ENCODE results near the gene KPNA6.

- no peak for TF ChIP-seq GATAD2A (CRISPR knock-in tag; IDR thresholded peaks at IDR 0.05)
- TF ChIP-seq HMGXB3 (CRISPR knock-in tag; IDR thresholded peaks at IDR 0.05; ENCODE audit: borderline replicate concordance), result no peak
- no peak for TF ChIP-seq HES4 (CRISPR knock-in tag; IDR thresholded peaks at IDR 0.05; ENCODE audit: borderline replicate concordance)
- TF ChIP-seq, protein P1, sequence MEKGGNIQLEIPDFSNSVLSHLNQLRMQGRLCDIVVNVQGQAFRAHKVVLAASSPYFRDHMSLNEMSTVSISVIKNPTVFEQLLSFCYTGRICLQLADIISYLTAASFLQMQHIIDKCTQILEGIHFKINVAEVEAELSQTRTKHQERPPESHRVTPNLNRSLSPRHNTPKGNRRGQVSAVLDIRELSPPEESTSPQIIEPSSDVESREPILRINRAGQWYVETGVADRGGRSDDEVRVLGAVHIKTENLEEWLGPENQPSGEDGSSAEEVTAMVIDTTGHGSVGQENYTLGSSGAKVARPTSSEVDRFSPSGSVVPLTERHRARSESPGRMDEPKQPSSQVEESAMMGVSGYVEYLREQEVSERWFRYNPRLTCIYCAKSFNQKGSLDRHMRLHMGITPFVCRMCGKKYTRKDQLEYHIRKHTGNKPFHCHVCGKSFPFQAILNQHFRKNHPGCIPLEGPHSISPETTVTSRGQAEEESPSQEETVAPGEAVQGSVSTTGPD (CRISPR knock-in tag; IDR thresholded peaks at IDR 0.05), result no peak
- TF ChIP-seq, protein P2, sequence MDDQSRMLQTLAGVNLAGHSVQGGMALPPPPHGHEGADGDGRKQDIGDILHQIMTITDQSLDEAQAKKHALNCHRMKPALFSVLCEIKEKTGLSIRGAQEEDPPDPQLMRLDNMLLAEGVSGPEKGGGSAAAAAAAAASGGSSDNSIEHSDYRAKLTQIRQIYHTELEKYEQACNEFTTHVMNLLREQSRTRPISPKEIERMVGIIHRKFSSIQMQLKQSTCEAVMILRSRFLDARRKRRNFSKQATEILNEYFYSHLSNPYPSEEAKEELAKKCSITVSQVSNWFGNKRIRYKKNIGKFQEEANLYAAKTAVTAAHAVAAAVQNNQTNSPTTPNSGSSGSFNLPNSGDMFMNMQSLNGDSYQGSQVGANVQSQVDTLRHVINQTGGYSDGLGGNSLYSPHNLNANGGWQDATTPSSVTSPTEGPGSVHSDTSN (CRISPR knock-in tag; IDR thresholded peaks at IDR 0.05; ENCODE audit: borderline replicate concordance), result no peak
- TF ChIP-seq NR3C1 (CRISPR knock-in tag; IDR thresholded peaks at IDR 0.05), result no peak
- TF ChIP-seq TOE1 (CRISPR knock-in tag; IDR thresholded peaks at IDR 0.05), result no peak
- TF ChIP-seq CTCF (CRISPR knock-in tag; IDR thresholded peaks at IDR 0.05), result no peak
- no peak for TF ChIP-seq NRL (CRISPR knock-in tag; IDR thresholded peaks at IDR 0.05; ENCODE audit: borderline replicate concordance)
- no peak for TF ChIP-seq POLR2A (IDR thresholded peaks at IDR 0.05; ENCODE audit: insufficient read depth in 1 of 2, low read depth in 2 of 2, low read length in 2 of 2)
- no peak for TF ChIP-seq EP300 (IDR thresholded peaks at IDR 0.05; ENCODE audit: low read depth in 2 of 2, low read length in 2 of 2)
- no peak for TF ChIP-seq EP300 (CRISPR knock-in tag; IDR thresholded peaks at IDR 0.05; ENCODE audit: borderline replicate concordance)
- no peak for TF ChIP-seq RBM22 (optimal IDR thresholded peaks at IDR 0.05; ENCODE audit: low read length)
- TF ChIP-seq TBP (CRISPR knock-in tag; IDR thresholded peaks at IDR 0.05), result no peak
Observed at GRCh38 chr1:32066489-32066873, 41.4 kb upstream of the KPNA6 start.
